Measurements from ENCODE around the gene MICAL3.
"Not testable (repeated sequence)": the region's sequence is repeated elsewhere in the genome, so short reads cannot be mapped to it uniquely, and the experiment has no call there.

MICAL3 gene

GRCh38 chr22:18013947-18014346 lies 10.4 kb downstream of the MICAL3 start:
- no peak for TF ChIP-seq CTCF (IDR thresholded peaks at IDR 0.05; ENCODE audit: low read length, missing control alignments)
- no peak overlapping the region for H3K4me3 ChIP-seq (replicated peaks; ENCODE audit: low read depth, low read length)
- no peak for DNase-seq (ENCODE audit: low read depth)

- H3K4me3 ChIP-seq (replicated peaks; ENCODE audit: low read depth, low read length), result no peak overlapping the region
- no peak for DNase-seq (ENCODE audit: low read depth)
- no peak for TF ChIP-seq CTCF (IDR thresholded peaks at IDR 0.05; ENCODE audit: low read length, missing control alignments)
These were observed 10.9 kb downstream of the MICAL3 start for GRCh38 chr22:18013436-18013835.

- H3K4me3 ChIP-seq (replicated peaks; ENCODE audit: low read depth, low read length), result no peak overlapping the region
- DNase-seq (ENCODE audit: low read depth), result no peak
- TF ChIP-seq CTCF (IDR thresholded peaks at IDR 0.05; ENCODE audit: low read length, missing control alignments), result no peak
These were observed 11.8 kb downstream of the MICAL3 start for GRCh38 chr22:18012531-18012930.

- TF ChIP-seq CTCF (IDR thresholded peaks at IDR 0.05; ENCODE audit: low read length, missing control alignments), result no peak
- H3K4me3 ChIP-seq (replicated peaks; ENCODE audit: low read depth, low read length), result no peak overlapping the region
These were observed 14.1 kb downstream of the MICAL3 start for GRCh38 chr22:18010266-18010665.

GRCh38 chr22:18008136-18008535 lies 16.2 kb downstream of the MICAL3 start:
- TF ChIP-seq CTCF (IDR thresholded peaks at IDR 0.05; ENCODE audit: low read length, missing control alignments), result no peak
- no peak overlapping the region for H3K4me3 ChIP-seq (replicated peaks; ENCODE audit: low read depth, low read length)
- no peak for DNase-seq (ENCODE audit: low read depth)

More at GRCh38 chr22:18010266-18010665, 14.1 kb downstream of the MICAL3 start:
- no peak for DNase-seq (ENCODE audit: low read depth)

GRCh38 chr22:18005201-18005926 lies 19.0 kb downstream of the MICAL3 start:
- TF ChIP-seq CTCF (IDR thresholded peaks at IDR 0.05; ENCODE audit: low read length, missing control alignments), result no peak
- DNase-seq (ENCODE audit: low read depth), result no peak

GRCh38 chr22:18001894-18002315 lies 22.5 kb downstream of the MICAL3 start:
- DNase-seq (ENCODE audit: low read depth), result not testable (repeated sequence)
- H3K4me3 ChIP-seq (replicated peaks; ENCODE audit: low read depth, low read length), result peak overlapping the region; percentile 74

More at GRCh38 chr22:18005201-18005926, 19.0 kb downstream of the MICAL3 start:
- no peak overlapping the region for H3K4me3 ChIP-seq (replicated peaks; ENCODE audit: low read depth, low read length)

Measured in fibroblast of pulmonary artery (primary cell).